Activated CD4-positive, CD25-positive, alpha-beta regulatory T cell treated with anti-CD3 and anti-CD28 coated beads, Interleukin-2, amount 50 U/mL, for 24 hours (primary cell): ENCODE data around the gene VPS8.

Source experiments
- ATAC-seq, 2 donors: fragments of 150-1000 bp; cut with Tn5 transposase; one replicate each; pipeline ENCODE4 v1.10.0; 2021; ENCODE audit warnings: mild to moderate bottlenecking in 1 of 2, moderate library complexity in 1 of 2

VPS8 gene

GRCh38 chr3:184813357-184813756 is 1.4 kb downstream of the VPS8 start:
- no peak for ATAC-seq

- no peak for ATAC-seq
These were observed 2.2 kb downstream of the VPS8 start for GRCh38 chr3:184814214-184814613.

- peak; percentile 51 to 52 for ATAC-seq
These were observed 3.3 kb downstream of the VPS8 start for GRCh38 chr3:184815046-184815930.

GRCh38 chr3:184816614-184817013 is 4.6 kb downstream of the VPS8 start:
- no peak for ATAC-seq

- no peak for ATAC-seq
These were observed 8.6 kb downstream of the VPS8 start for GRCh38 chr3:184820525-184820924.

- no peak for ATAC-seq
These were observed 9.1 kb downstream of the VPS8 start for GRCh38 chr3:184821034-184821433.

GRCh38 chr3:184822081-184822480 is 10.1 kb downstream of the VPS8 start:
- ATAC-seq: no peak

GRCh38 chr3:184822654-184823053 is 10.7 kb downstream of the VPS8 start:
- ATAC-seq: no peak

GRCh38 chr3:184823990-184824389 is 12.0 kb downstream of the VPS8 start:
- no peak for ATAC-seq

- ATAC-seq: no peak
These were observed 13.3 kb downstream of the VPS8 start for GRCh38 chr3:184825121-184825820.

GRCh38 chr3:184827572-184827971 is 15.6 kb downstream of the VPS8 start:
- no peak for ATAC-seq

GRCh38 chr3:184832044-184832443 is 20.1 kb downstream of the VPS8 start:
- no peak for ATAC-seq

- no peak for ATAC-seq
These were observed 20.9 kb downstream of the VPS8 start for GRCh38 chr3:184832903-184833302.

- ATAC-seq: no peak
These were observed 24.3 kb downstream of the VPS8 start for GRCh38 chr3:184836090-184836822.

- no peak for ATAC-seq
These were observed 30.5 kb downstream of the VPS8 start for GRCh38 chr3:184842433-184842832.

GRCh38 chr3:184845819-184846218 is 33.9 kb downstream of the VPS8 start:
- ATAC-seq: no peak

- ATAC-seq: no peak
These were observed 34.5 kb downstream of the VPS8 start for GRCh38 chr3:184846496-184846895.

- ATAC-seq: no peak
These were observed 37.0 kb downstream of the VPS8 start for GRCh38 chr3:184848934-184849333.

- ATAC-seq: no peak
These were observed 38.2 kb downstream of the VPS8 start for GRCh38 chr3:184850201-184850600.

GRCh38 chr3:184857099-184857498 is 45.1 kb downstream of the VPS8 start:
- ATAC-seq: no peak

GRCh38 chr3:184864000-184864399 is 52.0 kb downstream of the VPS8 start:
- ATAC-seq: no peak

GRCh38 chr3:184868477-184868876 is 56.5 kb downstream of the VPS8 start:
- no peak for ATAC-seq

GRCh38 chr3:184872200-184872599 is 60.2 kb downstream of the VPS8 start:
- peak in 1 of 2 donors; percentile 33 for ATAC-seq
